GM12878 (cell line): ENCODE measurements around the gene PABPC1L. TPM values are rescaled to one million over a fixed set of nuclear protein-coding genes. Genes with fewer than 3 reads are reported as not detected.

Source experiments
- ATF2 ChIP-seq: IDR thresholded peaks from 2 replicates; pipeline ENCODE4 v1.6.1; 2012; ENCODE audit warnings: low read length, inconsistent platforms
- BCLAF1 ChIP-seq: fragments of 450-650 bp; IDR thresholded peaks from 2 replicates; pipeline ENCODE4 v1.6.1; 2017; ENCODE audit warnings: antibody characterized with exemption, mild to moderate bottlenecking, moderate library complexity
- BMI1 ChIP-seq: fragments of 450-650 bp; IDR thresholded peaks from 2 replicates; pipeline ENCODE4 v1.6.1; 2016; ENCODE audit warnings: mild to moderate bottlenecking, moderate library complexity, borderline replicate concordance
- CREM ChIP-seq: IDR thresholded peaks from 2 replicates; pipeline ENCODE4 v1.6.1; 2014; ENCODE audit warnings: antibody characterized with exemption, low read depth
- E2F4 ChIP-seq: IDR thresholded peaks from 2 replicates; pipeline ENCODE4 v1.6.1; 2012; ENCODE audit warnings: low read depth, low read length, improper control_type of control experiment
- EP300 ChIP-seq, 2 experiments: fragments of 150-350 bp in 1 of 2; IDR thresholded peaks; 2 replicates each; pipeline ENCODE4 v1.6.1; 2011 to 2012; ENCODE audit warnings: low read depth in 2 of 2, low read length in 2 of 2, borderline replicate concordance in 1 of 2, improper control_type of control experiment in 1 of 2, inconsistent platforms in 1 of 2; ENCODE audit not compliant: control insufficient read depth in 1 of 2
- ETV6 ChIP-seq, 2 experiments: fragments of 450-650 bp in 1 of 2; IDR thresholded peaks in 1 of 2; conservative IDR thresholded peaks in 1 of 2; 2 replicates each; pipeline ENCODE4 v1.6.1; 2014; ENCODE audit warnings: antibody characterized with exemption in 1 of 2, borderline replicate concordance in 1 of 2, low read depth in 1 of 2, mild to moderate bottlenecking in 1 of 2, moderate library complexity in 1 of 2
- GABPA ChIP-seq: IDR thresholded peaks from 2 replicates; pipeline ENCODE4 v1.6.1; 2014; ENCODE audit warnings: antibody characterized with exemption, low read depth, mild to moderate bottlenecking, inconsistent platforms
- IKZF2 ChIP-seq, 2 experiments: fragments of 450-650 bp; IDR thresholded peaks; 2 replicates each; pipeline ENCODE4 v1.6.1; 2017; ENCODE audit warnings: mild to moderate bottlenecking in 2 of 2, moderate library complexity in 2 of 2
- MTA3 ChIP-seq: IDR thresholded peaks from 2 replicates; pipeline ENCODE4 v1.6.1; 2012; ENCODE audit warnings: low read length, inconsistent platforms, borderline replicate concordance
- MXI1 ChIP-seq: fragments of 150-350 bp; IDR thresholded peaks from 2 replicates; pipeline ENCODE4 v1.6.1; 2011; ENCODE audit warnings: low read depth, mild to moderate bottlenecking, inconsistent platforms, low read length, improper control_type of control experiment
- RAD51 ChIP-seq: fragments of 450-650 bp; IDR thresholded peaks from 2 replicates; pipeline ENCODE4 v1.6.1; 2016; ENCODE audit warnings: moderate library complexity, mild to moderate bottlenecking, inconsistent platforms
- TBL1XR1 ChIP-seq: IDR thresholded peaks from 2 replicates; pipeline ENCODE4 v1.6.1; 2012; ENCODE audit warnings: low read depth, low read length, improper control_type of control experiment
- TCF7 ChIP-seq: IDR thresholded peaks from 2 replicates; pipeline ENCODE4 v1.6.1; 2014; ENCODE audit warnings: antibody characterized with exemption, borderline replicate concordance
- USF1 ChIP-seq: IDR thresholded peaks from 2 replicates; pipeline ENCODE4 v1.6.1; 2011; ENCODE audit warnings: borderline replicate concordance, low read depth, mild to moderate bottlenecking, moderate library complexity, mixed read lengths, low read length; ENCODE audit not compliant: insufficient read depth; ENCODE audit errors: extremely low read length
- ZBTB4 ChIP-seq: fragments of 450-650 bp; formaldehyde crosslinking; IDR thresholded peaks from 2 replicates; pipeline ENCODE4 v1.4.0; 2022; ENCODE audit warnings: mild to moderate bottlenecking, moderate library complexity
- polyA plus RNA-seq, 11 experiments: library from polyadenylated mRNA; depleted of rRNA in 4 of 11; unstranded in 6 of 11; stranded (reverse) in 5 of 11; fragments of >200 nt; fragmentation: Nextera tagmentation in 4 of 11; fragmentation: Illumina TruSeq in 1 of 11; extraction: Ambion mirVana in 4 of 11; extraction: Trizol in 1 of 11; gene quantifications; 1 replicate in 1 of 11; 2 replicates in 10 of 11; pipeline versions ENCODE4 v1.2.1 to v1.2.3, GENCODE V29; 2011 to 2016; ENCODE audit warnings: inconsistent platforms in 2 of 11, missing spikeins in 2 of 11, low read depth in 1 of 11
- total RNA-seq, 4 experiments: library from RNA; depleted of rRNA in 3 of 4; stranded (reverse); fragments of >200 nt in 3 of 4; fragmentation: Illumina TruSeq in 1 of 4; extraction: Trizol in 1 of 4; gene quantifications; 2 replicates each; pipeline versions ENCODE4 v1.2.1 to v1.2.3, GENCODE V29; 2013 to 2021

Gene PABPC1L
- total and polyA plus RNA-seq, 10 of the 15 experiments (the other 5 are each of a cell fraction or from before 2014, with no cell fraction given) = 6.1 to 66.8 (median 11.9) TPM

GRCh38 chr20:44979090-44979621 is 69.3 kb downstream of the PABPC1L start (continued):
- no peak for TF ChIP-seq TBL1XR1
- peak; percentile 48; the same call in 1 of the 2 replicates for TF ChIP-seq MXI1
- 0 out of 2 replicates have a peak, but pooled peaks have one; percentile 43 for TF ChIP-seq MTA3
- peak; percentile 78 for TF ChIP-seq ATF2
- no peak for TF ChIP-seq E2F4
- no peak for TF ChIP-seq TCF7
- TF ChIP-seq IKZF2 (IDR thresholded peaks at IDR 0.05) = peak; percentile 31 to 37; a peak in 2 of 4 replicates
- TF ChIP-seq RAD51 = peak; percentile 95
- no peak for TF ChIP-seq ZBTB4 (CRISPR knock-in tag)
- peak; percentile 65; the same call in 1 of the 2 replicates for TF ChIP-seq CREM
- TF ChIP-seq EP300 (IDR thresholded peaks at IDR 0.05; ENCODE audit: borderline replicate concordance in 1 of 2, control insufficient read depth in 1 of 2, low read depth in 2 of 2, low read length in 2 of 2) = peak; percentile 65 to 66; a peak in 3 of 4 replicates
- peak; percentile 40 for TF ChIP-seq USF1
- TF ChIP-seq ETV6 (conservative IDR thresholded peaks at IDR 0.05 in 1 of 2, IDR thresholded peaks at IDR 0.05 in 1 of 2; ENCODE audit: borderline replicate concordance in 1 of 2, low read depth in 1 of 2) = peak in 1 of 2 experiments; percentile 33; a peak in 1 of 4 replicates
- 0 out of 2 replicates have a peak, but pooled peaks have one; percentile 22 for TF ChIP-seq GABPA
- TF ChIP-seq BMI1 = 0 out of 2 replicates have a peak, but pooled peaks have one; percentile 2
- TF ChIP-seq BCLAF1 = no peak
